NCI-H128 (cell line): ENCODE data around the gene SRGAP3.

Experiments
- DNase-seq: peaks from one replicate; lab custom pipeline; 2025; ENCODE audit not compliant: unreplicated experiment; lab: John Stamatoyannopoulos, UW

The SRGAP3 gene

DNA sequence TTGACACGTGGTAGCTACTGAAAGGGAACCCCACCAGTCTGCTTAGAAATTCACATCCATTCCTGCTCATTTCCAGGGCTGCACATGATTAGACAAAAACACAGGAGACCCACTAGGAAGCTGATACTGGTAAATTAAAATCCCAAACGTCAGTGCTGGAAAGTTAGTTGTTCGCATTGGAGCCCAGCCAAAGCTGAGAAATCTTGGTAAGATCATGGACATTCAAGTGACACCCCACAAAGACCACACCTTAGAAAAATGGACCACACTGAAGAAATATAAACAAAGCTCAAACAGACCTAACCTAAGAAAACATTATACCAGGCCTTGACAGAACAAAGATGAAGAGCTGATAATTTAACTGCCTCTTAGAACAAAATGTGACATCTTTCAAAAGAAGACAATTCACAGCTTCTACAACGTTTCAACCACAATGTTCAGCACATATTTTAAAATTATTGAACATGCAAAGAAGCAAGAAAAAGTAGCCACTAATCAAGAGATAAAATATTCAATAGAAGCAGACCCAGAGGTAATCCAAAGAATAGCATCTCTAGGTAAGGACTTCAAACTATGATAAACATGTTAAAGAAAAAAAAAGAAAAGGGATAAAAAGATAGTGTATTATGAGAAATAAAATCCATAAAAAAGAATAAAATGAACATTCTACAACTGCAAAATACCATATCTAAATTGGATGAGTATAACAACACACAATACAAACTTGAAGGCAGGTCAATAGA, 306.5 kb downstream of the SRGAP3 start:
- DNase-seq = no peak

DNA sequence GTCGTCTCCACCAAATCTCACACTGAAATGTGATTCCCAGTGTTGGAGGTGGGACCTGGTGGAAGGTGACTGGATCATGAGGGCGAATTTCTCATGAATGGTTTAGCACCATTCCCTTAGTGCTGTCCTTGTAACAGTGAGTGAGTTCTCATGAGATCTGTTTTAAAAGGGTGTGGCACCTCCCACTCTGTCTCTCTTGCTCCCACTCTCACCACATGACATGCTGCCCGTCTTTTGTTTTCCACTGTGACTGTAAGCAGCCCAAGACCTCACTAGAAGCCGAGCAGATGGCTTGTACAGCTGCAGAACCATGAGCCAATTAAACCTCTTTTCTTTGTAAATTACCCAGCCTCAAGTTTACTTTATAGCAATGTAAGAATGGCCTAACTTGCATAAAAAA, 307.3 kb downstream of the SRGAP3 start:
- DNase-seq = no peak

DNA sequence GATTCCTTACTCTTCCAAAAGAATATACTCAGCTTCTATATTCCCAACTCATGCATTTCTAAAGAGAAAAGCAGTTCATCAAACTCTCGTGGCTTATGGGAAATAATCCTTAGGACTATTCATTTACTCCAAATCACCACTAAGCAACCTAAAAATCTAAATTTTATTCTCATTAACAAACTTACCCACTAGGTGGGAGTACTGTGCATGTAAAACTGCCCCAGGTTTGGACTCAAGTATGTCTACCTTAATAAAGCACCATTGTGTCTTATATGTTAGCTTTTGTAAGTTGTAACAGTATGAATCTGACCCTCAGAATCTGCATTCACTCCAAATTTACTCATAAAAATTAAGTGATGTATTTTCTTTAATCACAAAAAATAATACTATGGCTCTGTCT, 311.4 kb downstream of the SRGAP3 start:
- no peak for DNase-seq

DNA sequence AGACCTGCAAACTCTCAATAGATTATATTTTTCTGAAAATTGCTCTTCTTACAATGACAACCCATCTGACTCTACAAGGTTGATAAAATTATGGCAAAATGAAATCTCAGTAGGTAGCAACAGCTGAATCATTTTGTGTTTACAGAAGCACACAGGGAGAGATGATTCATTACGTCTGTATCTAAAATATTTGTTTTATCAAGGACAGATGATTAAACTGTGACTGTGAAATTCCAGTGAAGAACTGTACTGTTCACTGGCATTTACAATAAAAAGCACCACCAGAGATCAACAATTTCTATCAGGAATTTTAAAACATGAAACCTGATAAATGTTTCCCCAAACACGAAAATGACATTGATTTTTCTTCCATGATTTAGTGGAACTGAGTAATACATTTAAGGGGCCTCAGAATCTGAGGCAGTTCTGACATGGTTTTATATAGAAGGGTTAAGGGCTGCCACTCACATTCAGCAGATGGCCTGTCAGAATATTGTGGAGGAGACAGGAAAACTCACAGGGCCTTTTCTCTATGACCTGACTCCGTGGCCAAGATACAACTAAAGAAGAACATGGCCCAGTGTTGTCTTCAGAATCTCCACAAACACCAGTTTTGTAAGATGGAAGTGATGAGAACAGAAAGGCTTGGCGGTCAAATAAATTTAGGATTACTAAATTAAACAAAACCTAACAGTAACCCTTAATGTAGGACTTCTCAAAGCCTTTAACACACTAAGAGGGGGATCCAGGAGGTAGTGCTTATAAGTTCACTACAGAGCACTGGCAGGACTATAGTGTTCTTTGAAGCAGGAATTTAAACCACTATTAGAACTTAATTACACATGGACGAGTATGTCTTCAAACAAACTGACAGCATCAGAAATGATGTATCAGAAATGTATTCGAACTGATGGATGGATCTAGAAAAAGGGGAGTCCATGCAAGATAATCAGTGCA, 312.1 kb downstream of the SRGAP3 start:
- no peak for DNase-seq

DNA sequence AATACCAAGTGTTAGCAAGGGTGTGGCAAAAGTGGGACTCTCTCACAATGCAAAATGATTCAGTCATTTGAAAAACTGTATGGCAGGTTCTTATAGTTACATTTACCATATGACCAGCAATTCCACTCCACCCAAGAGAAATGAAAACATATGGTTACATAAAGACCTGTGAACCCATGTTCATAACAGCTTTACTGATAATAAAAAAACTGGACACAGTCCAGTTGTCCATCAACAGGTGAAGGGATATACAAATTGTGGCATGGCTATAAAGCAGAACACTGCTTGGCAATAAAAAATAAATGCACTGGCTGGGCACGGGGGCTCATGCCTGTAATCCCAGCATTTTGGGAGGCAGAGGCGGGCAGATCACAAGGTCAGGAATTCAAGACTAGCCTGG, 316.9 kb downstream of the SRGAP3 start:
- no peak for DNase-seq

DNA sequence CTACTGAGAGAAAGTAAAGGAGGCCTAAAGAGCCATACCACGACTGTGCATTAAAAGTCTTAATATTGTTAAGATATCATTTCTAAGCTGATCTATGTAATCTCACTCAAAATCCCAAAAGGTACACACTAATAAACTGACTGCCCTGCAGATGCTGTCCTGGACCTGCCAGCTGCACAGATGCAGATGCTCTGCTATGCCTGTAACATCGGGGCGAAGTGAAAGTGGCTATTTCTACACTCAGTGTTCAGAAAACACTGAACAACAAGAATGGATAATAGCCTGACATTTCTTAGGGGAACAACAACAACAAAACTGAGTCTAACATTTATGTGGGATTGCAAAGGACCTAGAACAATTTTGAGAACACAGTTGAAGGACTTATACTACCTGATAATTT, 318.1 kb downstream of the SRGAP3 start:
- no peak for DNase-seq
